Panc1 (cell line): ENCODE data around the gene SLC14A1. TPM values are rescaled to one million over a fixed set of nuclear protein-coding genes. Genes with fewer than 3 reads are reported as not detected.
A peak's percentile ranks its signal among the peaks of the same experiment; 100 is the strongest.

ENCODE experiments used
- ATAC-seq: fragments of 200-7000 bp; cut with Tn5 transposase; 2 replicates; pipeline ENCODE4 v1.9.1; 2020; ENCODE audit warnings: mild to moderate bottlenecking, moderate library complexity
- BruUV-seq: library from RNA; stranded (reverse); fragments of 400-500 nt; replicated peaks from 2 replicates; lab custom pipeline; 2021; lab: Mats Ljungman, UMichigan
- CTCF ChIA-PET: fragments of 300-600 bp; sonication (Branson Sonifier 250); formaldehyde crosslinking; loops from one replicate; lab custom pipeline; 2022; ENCODE audit warnings: antibody characterized with exemption; lab: Charles Lee
- POLR2A ChIA-PET: fragments of 300-600 bp; sonication (Branson Sonifier 250); formaldehyde crosslinking; loops from one replicate; lab custom pipeline; 2022; ENCODE audit warnings: antibody characterized with exemption; lab: Charles Lee
- DNase-seq: peaks from one replicate; pipeline ENCODE4 v3.0.0-alpha.2; 2010; ENCODE audit warnings: low read depth, low spot score
- H3K27ac ChIP-seq: 2 replicates; pipeline ENCODE4 v1.5.1; 2011; ENCODE audit warnings: mild to moderate bottlenecking, low read length, inconsistent platforms
- H3K27me3 ChIP-seq: fragments of 200-500 bp; sonication (Bioruptor generic); 2 replicates; pipeline ENCODE4 v1.6.0; 2014; ENCODE audit warnings: low read length, inconsistent platforms; ENCODE audit not compliant: control insufficient read depth, insufficient read depth
- H3K36me3 ChIP-seq: fragments of 200-500 bp; sonication (Bioruptor generic); 2 replicates; pipeline ENCODE4 v1.5.1; 2014; ENCODE audit warnings: inconsistent platforms, mild to moderate bottlenecking, low read length, moderate library complexity; ENCODE audit not compliant: control insufficient read depth, insufficient read depth
- H3K4me1 ChIP-seq: 2 replicates; pipeline ENCODE4 v1.5.1; 2011; ENCODE audit warnings: inconsistent platforms, mild to moderate bottlenecking, low read length, moderate library complexity; ENCODE audit not compliant: control insufficient read depth, insufficient read depth
- H3K4me3 ChIP-seq, 2 experiments: 2 replicates each; pipeline ENCODE4 v1.5.1; 2011 to 2012; ENCODE audit warnings: low read depth in 2 of 2, low read length in 2 of 2, mild to moderate bottlenecking in 2 of 2, inconsistent platforms in 1 of 2, moderate library complexity in 1 of 2
- H3K9me3 ChIP-seq: fragments of 200-500 bp; sonication (Bioruptor generic); 2 replicates; pipeline ENCODE4 v1.5.1; 2014; ENCODE audit warnings: low read depth, mild to moderate bottlenecking, inconsistent platforms, low read length, moderate library complexity; ENCODE audit not compliant: control insufficient read depth, insufficient read depth
- POLR2AphosphoS5 ChIP-seq: IDR thresholded peaks from 2 replicates; pipeline ENCODE4 v1.6.1; 2012; ENCODE audit warnings: mild to moderate bottlenecking, low read depth, low read length, moderate library complexity
- SIN3A ChIP-seq: IDR thresholded peaks from 2 replicates; pipeline ENCODE4 v1.6.1; 2012; ENCODE audit warnings: low read depth, mild to moderate bottlenecking, low read length, moderate library complexity, borderline replicate concordance; ENCODE audit not compliant: insufficient read depth
- TCF7L2 ChIP-seq: IDR thresholded peaks from 2 replicates; pipeline ENCODE4 v1.6.1; 2011; ENCODE audit warnings: mild to moderate bottlenecking, low read depth, low read length, inconsistent platforms
- in situ Hi-C: cut with HindIII; loops from 2 replicates; pipeline ENCODE4 v1.10.0; 2016; ENCODE audit warnings: low sequenced_read_pairs, low pct_unique_long_range_greater_than_20kb
- intact Hi-C: fragments of 100-400 bp; cut with micrococcal nuclease; formaldehyde crosslinking; loops from one replicate; pipeline ENCODE4 v1.10.0; 2022; ENCODE audit not compliant: unreplicated experiment
- total RNA-seq: library from RNA; stranded (reverse); gene quantifications from one replicate; pipeline ENCODE4 v1.2.1, GENCODE V29; 2021; ENCODE audit not compliant: unreplicated experiment
- TF ChIP-seq, protein P1 (sequence below), 2 experiments: IDR thresholded peaks; 2 replicates each; pipeline ENCODE4 v1.6.1; 2011 to 2012; ENCODE audit warnings: low read depth in 2 of 2, control low read depth in 1 of 2, low read length in 1 of 2, mild to moderate bottlenecking in 1 of 2, moderate library complexity in 1 of 2; ENCODE audit not compliant: insufficient read depth in 1 of 2
- TF ChIP-seq, protein P2 (sequence below): fragments of 450-650 bp; IDR thresholded peaks from 2 replicates; pipeline ENCODE4 v1.5.1; 2017; ENCODE audit warnings: mild to moderate bottlenecking

The SLC14A1 gene
- total RNA-seq, 1 experiment from 2014 or later, result 1.2 TPM

DNA sequence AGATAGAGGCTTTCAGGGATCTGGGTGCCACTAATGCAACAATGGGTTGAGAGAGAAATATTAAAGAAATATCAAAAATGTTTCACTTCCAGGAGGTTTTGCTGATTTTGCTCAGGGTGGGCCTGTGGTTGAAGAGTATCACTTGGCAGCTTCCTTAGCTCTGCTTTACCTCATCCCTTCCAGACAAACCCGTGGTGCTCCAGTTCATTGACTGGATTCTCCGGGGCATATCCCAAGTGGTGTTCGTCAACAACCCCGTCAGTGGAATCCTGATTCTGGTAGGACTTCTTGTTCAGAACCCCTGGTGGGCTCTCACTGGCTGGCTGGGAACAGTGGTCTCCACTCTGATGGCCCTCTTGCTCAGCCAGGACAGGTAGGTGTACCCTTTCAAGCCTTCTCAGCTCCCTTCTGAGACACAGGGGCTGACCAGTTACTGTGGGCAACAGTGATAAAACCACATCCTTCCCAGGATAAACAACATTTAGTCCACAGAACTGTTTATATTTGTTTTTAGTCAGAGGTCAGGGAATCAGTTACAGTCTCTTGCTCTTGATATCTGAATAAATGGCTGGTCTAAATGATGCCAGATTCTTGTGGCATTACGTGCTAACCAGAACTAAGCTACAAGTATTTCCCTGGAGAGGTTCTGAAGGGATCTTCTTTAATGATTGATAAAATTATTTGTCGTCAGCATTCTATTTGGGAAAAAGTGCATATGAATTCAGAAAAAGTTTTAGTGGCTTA, 7.0 kb downstream of the SLC14A1 start:
- Histone ChIP-seq H3K4me3 (no peak overlapping the region), H3K36me3 (no peaks in the 10 kb centered on the region), H3K27ac (no peak overlapping the region), H3K27me3 (no peaks in the 10 kb centered on the region), H3K9me3 (no peaks in the 10 kb centered on the region), H3K4me1 (peaks cover 2% of the 10 kb centered on the region; the same call in 1 of the 2 replicates)
- BruUV-seq, result no TSS peak
- ChIA-PET POLR2A (no interaction called here), CTCF (no interaction called here)
- in situ Hi-C loops (no loop called here), intact Hi-C loops (no loop called here)
- ATAC-seq (peak; percentile 92), DNase-seq (peak; percentile 69)
- TF ChIP-seq, protein P1, sequence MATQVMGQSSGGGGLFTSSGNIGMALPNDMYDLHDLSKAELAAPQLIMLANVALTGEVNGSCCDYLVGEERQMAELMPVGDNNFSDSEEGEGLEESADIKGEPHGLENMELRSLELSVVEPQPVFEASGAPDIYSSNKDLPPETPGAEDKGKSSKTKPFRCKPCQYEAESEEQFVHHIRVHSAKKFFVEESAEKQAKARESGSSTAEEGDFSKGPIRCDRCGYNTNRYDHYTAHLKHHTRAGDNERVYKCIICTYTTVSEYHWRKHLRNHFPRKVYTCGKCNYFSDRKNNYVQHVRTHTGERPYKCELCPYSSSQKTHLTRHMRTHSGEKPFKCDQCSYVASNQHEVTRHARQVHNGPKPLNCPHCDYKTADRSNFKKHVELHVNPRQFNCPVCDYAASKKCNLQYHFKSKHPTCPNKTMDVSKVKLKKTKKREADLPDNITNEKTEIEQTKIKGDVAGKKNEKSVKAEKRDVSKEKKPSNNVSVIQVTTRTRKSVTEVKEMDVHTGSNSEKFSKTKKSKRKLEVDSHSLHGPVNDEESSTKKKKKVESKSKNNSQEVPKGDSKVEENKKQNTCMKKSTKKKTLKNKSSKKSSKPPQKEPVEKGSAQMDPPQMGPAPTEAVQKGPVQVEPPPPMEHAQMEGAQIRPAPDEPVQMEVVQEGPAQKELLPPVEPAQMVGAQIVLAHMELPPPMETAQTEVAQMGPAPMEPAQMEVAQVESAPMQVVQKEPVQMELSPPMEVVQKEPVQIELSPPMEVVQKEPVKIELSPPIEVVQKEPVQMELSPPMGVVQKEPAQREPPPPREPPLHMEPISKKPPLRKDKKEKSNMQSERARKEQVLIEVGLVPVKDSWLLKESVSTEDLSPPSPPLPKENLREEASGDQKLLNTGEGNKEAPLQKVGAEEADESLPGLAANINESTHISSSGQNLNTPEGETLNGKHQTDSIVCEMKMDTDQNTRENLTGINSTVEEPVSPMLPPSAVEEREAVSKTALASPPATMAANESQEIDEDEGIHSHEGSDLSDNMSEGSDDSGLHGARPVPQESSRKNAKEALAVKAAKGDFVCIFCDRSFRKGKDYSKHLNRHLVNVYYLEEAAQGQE (IDR thresholded peaks at IDR 0.05; ENCODE audit: insufficient read depth in 1 of 2, low read depth in 2 of 2, low read length in 1 of 2), result no peak
- TF ChIP-seq POLR2AphosphoS5, result peak; percentile 31; the same call in 1 of the 2 replicates

DNA sequence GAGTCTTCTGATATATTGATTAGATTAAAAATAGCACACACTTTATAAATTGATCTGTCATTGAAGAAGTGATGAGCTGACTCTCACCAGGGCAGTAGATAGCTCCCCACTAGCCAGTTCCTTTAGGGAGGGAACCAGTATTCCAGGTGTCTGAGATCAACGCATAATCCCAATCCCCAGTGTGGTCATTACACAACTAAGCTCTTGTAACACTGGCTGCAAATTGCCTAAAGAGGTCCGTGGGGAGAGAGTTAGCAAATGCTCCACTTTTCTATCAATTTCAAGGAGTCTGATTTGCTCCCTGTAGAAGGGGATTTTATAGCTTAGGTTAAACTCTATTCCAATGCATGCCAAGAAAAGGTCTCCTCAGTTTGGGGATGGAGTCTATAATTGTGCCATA, 7.7 kb downstream of the SLC14A1 start:
- peak overlapping the region; percentile 44; the same call in 1 of the 2 replicates for H3K27ac ChIP-seq
- no TSS peak for BruUV-seq
- ChIA-PET POLR2A (no interaction called here), CTCF (no interaction called here)
- no peak overlapping the region for H3K4me3 ChIP-seq
- in situ Hi-C loops (no loop called here), intact Hi-C loops (no loop called here)
- DNase-seq, result no peak
- ATAC-seq, result peak; percentile 45; the same call in 1 of the 2 replicates
- no peak for TF ChIP-seq TCF7L2
- TF ChIP-seq SIN3A, result no peak
- TF ChIP-seq POLR2AphosphoS5, result no peak
- TF ChIP-seq, protein P2, sequence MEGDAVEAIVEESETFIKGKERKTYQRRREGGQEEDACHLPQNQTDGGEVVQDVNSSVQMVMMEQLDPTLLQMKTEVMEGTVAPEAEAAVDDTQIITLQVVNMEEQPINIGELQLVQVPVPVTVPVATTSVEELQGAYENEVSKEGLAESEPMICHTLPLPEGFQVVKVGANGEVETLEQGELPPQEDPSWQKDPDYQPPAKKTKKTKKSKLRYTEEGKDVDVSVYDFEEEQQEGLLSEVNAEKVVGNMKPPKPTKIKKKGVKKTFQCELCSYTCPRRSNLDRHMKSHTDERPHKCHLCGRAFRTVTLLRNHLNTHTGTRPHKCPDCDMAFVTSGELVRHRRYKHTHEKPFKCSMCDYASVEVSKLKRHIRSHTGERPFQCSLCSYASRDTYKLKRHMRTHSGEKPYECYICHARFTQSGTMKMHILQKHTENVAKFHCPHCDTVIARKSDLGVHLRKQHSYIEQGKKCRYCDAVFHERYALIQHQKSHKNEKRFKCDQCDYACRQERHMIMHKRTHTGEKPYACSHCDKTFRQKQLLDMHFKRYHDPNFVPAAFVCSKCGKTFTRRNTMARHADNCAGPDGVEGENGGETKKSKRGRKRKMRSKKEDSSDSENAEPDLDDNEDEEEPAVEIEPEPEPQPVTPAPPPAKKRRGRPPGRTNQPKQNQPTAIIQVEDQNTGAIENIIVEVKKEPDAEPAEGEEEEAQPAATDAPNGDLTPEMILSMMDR, result no peak
- TF ChIP-seq, protein P1 (IDR thresholded peaks at IDR 0.05; ENCODE audit: insufficient read depth in 1 of 2, low read depth in 2 of 2, low read length in 1 of 2), result no peak
- peaks cover 2% of the 10 kb centered on the region; the same call in 1 of the 2 replicates for H3K4me1 ChIP-seq
- H3K36me3 ChIP-seq, result no peaks in the 10 kb centered on the region
- no peaks in the 10 kb centered on the region for H3K27me3 ChIP-seq
- H3K9me3 ChIP-seq, result no peaks in the 10 kb centered on the region
